Cerebellar cortex (tissue), 1 donor: ENCODE measurements around the gene PRPF40B.
A peak's percentile ranks its signal among the peaks of the same experiment; 100 is the strongest.
"Not testable (repeated sequence)": the region's sequence is repeated elsewhere in the genome, so short reads cannot be mapped to it uniquely, and the experiment has no call there.

Source experiments
- DNase-seq: peaks from one replicate; pipeline ENCODE4 v3.0.0-alpha.2; 2015; ENCODE audit warnings: low spot score

Gene PRPF40B

DNA sequence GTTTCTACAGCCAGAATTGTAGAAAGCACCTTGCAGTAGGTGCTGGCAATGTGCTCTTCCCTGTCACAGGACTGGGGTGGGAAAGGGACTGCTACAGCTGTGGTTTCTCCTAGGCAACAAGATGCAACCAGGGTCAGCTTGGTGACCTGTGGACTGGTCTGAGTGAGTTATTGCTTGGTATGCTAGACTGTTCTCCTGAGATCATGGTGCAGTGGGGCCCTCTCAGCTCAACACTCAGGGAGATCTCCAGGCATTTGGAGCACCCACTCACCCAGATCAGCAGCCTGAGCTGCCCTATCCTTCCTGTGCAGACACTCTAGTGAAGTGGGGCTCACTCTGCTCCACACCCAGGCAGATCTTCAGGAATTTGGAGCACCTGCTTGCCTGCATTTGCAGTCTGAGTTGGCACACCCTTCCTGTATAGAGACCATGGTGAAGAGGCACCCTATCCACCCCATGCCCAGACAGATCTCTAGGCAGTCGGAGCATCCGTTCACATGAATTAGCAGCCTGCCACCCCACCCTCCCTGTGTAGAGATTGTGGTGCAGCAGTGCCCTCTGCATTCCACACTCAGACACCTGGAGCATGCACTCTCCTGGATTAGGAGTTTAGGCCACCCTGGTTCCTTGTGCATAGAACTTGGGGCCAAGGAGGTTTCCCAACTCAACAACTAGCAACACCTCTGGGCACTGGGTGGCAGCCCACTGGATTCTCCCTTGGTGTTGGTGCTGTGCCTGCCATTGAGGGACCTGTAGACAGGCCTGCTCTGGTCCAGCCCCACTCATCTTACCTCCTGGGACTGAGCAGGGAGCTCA lies 14.1 kb upstream of the PRPF40B start:
- no peak for DNase-seq

DNA sequence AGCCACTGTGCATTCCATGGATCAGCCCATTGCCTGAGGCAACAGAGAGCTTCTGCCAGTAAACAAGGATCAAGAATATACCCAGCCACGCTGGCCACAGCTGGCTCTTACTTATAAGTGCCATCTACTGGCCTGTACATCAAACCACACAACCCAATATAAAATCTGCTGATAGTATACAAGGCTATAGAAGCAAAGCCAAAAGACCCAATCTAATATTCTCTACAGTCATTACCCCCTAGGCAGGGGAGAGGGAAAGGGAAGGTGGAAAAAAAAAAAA lies 13.5 kb upstream of the PRPF40B start:
- DNase-seq = no peak

GRCh38 chr12:49610785-49611184 lies 12.6 kb upstream of the PRPF40B start:
- not testable (repeated sequence) for DNase-seq

DNA sequence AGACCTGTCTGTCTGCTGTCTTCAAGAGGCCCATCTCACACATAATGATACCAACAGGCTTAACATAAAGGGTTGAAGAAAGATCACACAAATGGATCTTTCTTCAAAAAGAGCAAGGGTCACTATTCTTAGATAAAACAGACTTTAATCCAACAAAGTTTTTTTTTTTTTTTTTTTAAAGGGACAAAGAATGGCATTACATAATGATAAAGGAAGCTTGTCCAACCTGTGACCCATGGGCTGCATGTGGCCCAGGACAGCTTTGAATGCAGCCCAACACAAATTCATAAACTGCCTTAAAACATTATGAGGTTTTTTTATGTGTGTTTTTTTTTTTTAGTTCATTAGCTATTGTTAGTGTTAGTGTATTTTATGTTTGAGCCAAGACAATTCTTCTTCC lies 11.2 kb upstream of the PRPF40B start:
- no peak for DNase-seq

DNA sequence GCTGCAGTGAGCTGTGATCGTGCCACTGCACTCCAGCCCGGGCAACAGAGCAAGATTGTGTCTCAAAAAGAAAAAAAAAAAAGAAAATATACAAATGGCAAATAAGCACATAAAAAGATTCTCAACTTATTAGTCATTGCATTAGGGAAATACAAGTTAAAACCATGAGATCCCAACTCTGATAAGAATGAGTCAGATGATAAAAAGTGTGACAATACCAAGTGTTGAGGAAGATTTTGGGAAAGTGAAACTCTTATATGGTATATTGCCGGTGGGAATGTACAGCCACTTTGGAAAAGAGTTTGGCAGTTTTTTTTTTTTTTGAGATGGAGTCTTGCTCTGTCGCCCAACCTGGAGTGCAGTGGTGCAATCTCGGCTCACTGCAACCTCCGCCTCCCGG lies 7.6 kb upstream of the PRPF40B start:
- no peak for DNase-seq

DNA sequence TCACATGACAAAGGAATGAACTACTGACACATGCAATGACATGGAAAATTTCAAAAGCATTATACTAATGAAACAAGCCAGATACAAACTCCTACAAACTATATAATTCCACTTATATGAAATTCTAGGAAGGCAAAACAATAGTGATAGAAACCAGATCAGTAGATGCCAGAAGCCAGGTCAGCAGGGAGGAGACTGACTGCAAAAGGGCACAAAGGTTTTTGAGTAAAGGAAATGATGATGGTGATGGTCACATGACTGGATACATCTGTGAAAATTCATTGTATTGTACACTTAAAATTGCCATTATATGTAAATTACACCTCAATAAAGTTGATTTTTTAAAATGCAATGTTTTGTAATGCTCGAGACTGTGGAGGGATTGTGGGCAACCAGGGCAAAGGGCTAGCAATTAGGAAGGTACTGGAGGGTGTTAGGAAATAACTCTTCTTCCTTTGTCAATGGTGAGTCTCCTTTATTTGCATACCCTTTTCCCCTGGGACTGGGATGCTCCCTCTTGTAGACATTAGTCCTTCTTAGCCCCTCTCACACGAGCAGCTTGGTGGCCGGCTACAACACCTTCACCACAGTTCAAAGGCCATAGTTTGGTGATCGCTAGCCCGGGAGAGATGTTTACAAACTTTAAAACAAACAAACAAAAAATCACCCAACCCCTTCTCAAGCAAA lies 6.7 kb upstream of the PRPF40B start:
- DNase-seq = no peak

DNA sequence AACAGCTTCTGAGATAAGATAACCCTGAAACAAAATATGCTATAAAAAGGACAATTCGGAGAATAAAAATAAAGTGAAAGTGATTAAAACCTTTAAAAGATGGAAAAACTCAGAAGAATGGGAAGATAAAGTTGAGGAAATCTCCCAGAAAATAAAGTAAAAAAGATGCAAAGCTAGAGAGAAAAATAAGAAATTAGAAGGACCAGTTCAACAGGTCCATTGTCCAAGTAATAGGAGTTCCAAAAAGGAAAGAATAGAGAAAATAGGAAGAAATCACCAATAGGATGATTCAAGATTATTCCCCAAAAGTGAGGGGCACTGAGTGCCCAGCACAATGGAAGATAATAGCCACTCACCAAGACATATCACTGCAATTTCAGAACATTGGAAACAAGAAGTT lies 4.8 kb upstream of the PRPF40B start:
- DNase-seq = no peak

- no peak for DNase-seq
These were observed 4.1 kb upstream of the PRPF40B start for GRCh38 chr12:49619286-49619685.

DNA sequence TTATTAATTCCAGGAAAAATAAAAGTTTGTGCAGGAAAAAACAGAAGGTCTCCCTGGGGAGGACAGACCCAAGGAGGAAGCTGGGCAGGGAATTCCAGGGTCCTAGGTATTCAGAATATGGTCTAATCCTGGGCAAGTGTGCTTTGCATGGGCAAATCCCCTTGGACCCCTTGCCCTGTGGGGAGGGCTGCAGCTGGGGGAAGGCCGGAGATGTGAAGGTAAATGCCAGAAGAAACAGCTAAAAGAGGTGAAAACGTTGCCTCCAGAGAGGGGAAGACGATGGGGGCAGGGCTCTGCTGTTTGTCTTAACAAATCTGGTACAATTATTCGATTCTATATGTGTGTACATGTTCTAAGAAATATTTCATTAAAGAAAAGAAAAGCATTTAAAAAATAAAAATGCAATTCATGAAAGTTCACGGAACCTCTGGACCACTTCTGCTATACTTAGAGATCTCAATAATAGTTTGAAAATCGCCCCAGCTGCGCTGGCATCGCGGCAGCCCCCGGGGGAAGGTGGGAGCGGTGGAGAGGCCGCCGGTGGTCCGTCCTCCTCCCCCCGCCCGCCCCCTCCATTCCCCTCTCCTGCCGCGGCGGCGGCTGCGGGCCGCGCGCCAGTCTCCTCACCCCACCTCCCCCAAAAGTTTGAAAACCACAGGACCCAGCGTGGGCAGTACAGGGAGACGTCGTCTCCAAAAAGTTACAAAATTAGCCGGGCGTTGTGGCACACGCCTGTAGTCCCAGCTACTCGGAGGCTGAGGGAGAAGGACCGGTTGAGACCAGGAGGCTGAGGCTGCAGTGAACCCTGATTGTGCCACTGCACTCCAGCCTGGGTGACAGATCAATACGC lies 1.5 kb upstream of the PRPF40B start:
- DNase-seq = no peak

DNA sequence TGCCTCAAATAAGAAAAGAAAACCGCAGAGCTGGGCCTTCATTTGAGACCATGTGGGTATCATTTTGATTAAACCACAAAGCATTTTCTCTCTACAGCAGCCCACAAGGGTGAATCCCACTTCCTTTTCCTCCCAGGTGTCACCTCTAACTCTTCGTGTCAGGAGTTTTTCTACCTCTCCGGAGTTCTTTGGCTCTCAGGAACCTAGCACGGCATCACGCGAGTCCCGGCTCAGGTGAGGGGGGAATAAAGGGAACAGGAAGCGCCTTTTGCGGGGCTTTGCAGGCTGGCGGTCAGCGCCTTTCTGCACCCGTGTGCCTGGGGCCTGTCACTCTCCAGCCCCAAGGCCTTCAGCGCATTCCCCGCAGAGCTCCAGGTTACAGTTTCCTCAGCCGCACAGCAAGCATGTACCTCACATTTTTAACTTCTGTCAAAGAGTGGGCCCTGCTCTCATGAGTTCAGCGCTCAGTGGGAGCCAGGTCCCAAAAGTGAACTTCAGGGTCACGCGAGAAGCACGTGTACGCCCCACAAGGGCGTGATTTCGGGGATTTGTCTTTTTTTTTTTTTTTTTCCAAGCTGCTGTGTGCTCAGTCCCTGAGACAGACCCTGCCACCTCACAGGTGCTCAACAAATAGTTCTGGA lies 740 bp upstream of the PRPF40B start:
- DNase-seq = no peak

DNA sequence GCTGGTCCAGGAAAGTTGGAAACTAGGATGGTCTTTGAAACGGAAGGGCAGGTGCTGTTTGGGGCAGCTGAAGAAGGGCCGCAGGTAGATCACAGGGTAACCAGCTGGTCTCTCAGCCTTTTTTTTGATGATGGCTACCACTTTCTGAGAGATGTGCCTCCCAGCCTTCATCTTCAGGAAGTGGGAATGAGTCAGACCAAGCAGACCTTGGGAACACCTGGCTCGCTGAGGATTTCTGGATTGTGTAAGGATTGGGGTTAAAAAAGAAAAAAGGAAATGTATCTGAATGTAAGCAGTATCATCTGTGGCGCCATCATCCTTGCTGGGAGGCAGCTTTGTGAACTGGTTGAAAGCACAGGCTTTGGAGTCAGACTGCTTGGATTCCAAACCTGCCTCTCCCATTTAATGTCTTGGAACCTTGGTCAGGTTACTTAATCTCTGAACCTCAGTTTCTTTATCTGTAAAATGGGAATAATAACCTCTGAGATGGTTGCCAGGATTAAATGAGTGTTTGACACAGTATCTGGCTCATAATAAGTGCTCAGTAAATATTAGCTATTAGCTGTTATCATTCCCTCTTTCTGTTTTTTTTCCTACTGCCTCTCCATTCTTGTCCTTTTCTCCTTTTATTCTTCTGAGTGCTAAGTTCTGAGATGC lies 1.7 kb downstream of the PRPF40B start:
- DNase-seq = peak; percentile 23

DNA sequence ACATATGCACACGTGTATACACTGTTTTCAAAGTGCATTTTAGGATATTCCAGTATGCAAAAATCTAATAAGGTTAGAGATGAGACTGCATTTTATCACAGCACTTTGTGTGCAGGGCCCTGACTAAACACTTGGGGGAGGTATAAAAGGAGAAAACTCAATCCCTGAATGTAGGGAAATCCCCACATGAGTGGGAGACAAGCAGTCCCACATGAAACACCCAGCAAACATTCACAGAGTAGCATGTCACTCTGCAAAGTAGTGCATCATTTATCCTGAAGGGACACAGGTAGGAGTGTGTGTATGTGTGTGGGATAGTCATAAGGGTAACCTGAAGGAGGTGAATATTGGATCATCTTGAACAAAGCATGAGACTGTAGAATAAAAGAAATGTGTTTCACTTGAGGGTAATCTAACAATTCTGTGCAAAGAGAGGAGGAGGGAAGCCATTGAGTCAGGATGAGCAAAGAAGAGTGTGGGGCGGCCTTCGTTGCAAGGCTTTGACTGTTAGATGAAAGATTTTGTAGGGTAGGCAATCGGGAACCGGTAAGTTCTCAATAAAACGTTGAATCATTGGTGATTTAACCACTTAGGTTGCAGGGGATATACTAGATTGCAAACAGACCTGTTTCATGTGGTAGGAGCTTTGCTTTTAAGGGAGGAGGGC lies 2.9 kb downstream of the PRPF40B start:
- no peak for DNase-seq

- DNase-seq = no peak
These were observed 3.5 kb downstream of the PRPF40B start for GRCh38 chr12:49626836-49627235.

GRCh38 chr12:49627752-49628360 lies 4.5 kb downstream of the PRPF40B start:
- no peak for DNase-seq

- no peak for DNase-seq
These were observed 8.1 kb downstream of the PRPF40B start for GRCh38 chr12:49631336-49631907.

DNA sequence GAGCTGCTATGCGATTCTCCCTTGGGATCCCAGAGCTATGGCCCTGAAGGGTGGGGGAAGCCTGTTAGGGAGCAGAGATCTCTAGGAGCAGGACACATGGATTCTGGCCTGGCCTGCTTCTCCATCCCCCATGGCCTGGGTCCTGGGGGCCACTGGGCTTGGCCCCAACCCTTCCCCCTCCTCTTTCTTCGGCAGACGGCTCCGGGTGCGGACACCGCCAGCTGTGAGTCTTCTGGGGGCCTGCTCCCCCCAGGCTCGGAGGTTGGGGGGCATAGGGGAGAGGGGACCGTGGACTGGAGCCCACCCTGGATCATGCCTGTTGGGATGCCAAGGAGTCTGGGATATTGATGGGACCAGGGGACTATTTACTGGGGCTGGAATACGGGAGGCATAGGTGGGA lies 9.0 kb downstream of the PRPF40B start:
- no peak for DNase-seq

DNA sequence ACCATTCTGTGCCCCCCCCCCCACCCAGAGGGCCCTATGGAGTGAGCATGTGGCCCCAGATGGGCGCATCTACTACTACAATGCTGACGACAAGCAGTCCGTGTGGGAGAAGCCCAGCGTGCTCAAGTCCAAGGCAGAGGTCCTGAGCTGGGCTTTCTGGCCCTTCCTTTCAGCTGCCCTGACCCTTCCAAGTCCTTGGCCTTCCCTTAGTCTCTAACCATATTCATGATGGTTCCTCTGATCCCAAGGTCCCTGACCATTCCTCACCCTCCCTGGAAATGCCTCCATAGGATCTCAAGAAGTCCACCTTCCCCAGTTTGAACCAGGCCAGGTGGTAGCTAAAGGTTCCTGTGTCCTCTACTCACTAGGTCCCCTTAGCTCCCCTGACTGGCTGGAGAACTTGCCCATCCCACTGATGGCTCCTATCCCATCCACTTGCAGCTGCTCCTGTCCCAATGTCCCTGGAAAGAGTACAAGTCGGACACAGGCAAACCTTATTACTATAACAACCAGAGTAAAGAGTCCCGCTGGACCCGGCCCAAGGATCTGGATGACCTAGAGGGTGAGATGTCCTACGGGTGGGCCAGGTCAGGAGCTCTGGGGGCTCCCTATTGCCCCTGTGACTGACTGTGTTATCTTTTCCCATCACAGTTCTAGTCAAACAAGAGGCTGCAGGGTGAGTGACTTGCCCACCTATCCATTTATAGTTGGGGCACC lies 9.8 kb downstream of the PRPF40B start:
- DNase-seq = no peak

DNA sequence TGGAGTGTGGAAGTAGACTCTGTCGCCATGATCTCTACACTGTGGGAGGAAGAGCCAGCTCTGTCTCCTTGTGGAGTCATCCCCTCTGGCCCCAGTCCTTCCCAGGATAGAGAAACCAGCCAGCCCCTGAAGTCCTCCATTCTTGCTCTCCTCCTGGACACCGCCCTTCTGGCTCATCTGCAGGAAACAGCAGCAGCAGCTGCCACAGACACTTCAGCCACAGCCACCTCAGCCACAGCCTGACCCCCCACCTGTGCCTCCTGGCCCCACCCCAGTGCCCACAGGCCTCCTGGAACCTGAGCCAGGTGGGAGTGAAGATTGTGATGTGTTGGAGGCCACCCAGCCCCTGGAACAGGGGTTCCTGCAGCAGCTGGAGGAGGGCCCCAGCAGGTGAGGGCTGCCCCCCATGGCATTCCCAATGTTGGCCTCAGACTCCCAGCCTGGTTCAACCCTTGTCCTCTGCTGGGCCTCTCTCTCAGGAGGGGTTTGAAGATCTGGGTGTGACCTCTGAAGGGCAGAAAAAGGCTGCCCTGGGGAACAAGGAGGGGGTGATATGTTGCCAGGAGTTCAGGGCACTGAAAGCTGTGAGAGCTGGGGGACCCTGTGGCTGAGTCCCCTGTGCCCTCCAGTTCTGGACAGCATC lies 10.5 kb downstream of the PRPF40B start:
- no peak for DNase-seq

DNA sequence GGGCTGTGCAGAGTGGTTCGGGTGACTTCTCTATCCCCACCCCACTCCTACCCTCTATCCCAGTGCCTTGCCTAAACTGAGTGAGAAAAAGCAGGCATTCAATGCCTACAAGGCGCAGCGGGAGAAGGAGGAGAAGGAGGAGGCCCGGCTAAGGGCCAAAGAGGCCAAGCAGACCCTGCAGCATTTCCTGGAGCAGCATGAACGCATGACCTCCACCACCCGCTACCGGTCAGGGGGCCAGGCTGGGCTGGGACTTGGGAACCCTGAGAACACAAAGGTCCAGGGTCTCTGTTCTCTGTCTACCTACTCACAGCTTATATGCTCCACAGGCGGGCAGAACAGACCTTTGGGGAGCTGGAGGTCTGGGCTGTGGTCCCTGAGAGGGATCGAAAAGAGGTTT lies 11.7 kb downstream of the PRPF40B start:
- no peak for DNase-seq
